ENCODE results near the gene SLC35E1.

Gene SLC35E1

GRCh38 chr19:16618248-16618647, 46.0 kb upstream of the SLC35E1 start:
- H3K27ac ChIP-seq = no peak overlapping the region
- no peaks in the 10 kb centered on the region for H3K27me3 ChIP-seq
- no peak for TF ChIP-seq CTCF (IDR thresholded peaks at IDR 0.05)
- no peak overlapping the region for H3K4me3 ChIP-seq (ENCODE audit: low read depth in 1 of 2, low read length in 1 of 2)
- H3K9me3 ChIP-seq = no peaks in the 10 kb centered on the region
- H3K36me3 ChIP-seq = peaks cover 4% of the 10 kb centered on the region
- peaks cover 39 to 54% of the 10 kb centered on the region in 2 experiments for H3K4me1 ChIP-seq (ENCODE audit: control insufficient read depth in 1 of 2, insufficient read depth in 1 of 2, low read depth in 1 of 2, low read length in 1 of 2)

DNA sequence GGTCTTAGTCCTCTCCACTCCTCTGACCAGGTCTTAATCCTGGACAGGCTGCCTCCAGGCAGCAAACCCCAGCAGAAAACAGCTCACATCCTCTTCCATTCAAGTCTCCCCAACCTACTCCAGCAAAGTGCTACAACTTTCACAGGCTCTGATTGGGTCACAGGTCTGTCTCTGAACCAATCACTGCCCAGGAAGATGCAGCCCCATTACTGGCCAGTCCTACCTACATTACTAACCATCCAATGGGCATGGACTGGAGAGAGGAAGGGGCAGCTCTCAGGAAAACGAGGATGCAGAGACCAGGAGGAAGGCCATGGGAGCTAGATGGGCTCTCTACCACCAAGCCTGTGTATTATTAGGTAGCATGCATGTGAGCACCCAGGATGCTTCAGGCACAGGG, 43.6 kb upstream of the SLC35E1 start:
- H3K27ac ChIP-seq = peak overlapping the region; percentile 4
- no peak overlapping the region for H3K4me3 ChIP-seq (ENCODE audit: low read depth in 1 of 2, low read length in 1 of 2)
- H3K9me3 ChIP-seq = no peaks in the 10 kb centered on the region
- no peaks in the 10 kb centered on the region for H3K27me3 ChIP-seq
- no peak for TF ChIP-seq CTCF (IDR thresholded peaks at IDR 0.05)
- no peaks in the 10 kb centered on the region for H3K36me3 ChIP-seq
- peaks cover 64 to 78% of the 10 kb centered on the region in 2 experiments for H3K4me1 ChIP-seq (ENCODE audit: control insufficient read depth in 1 of 2, insufficient read depth in 1 of 2, low read depth in 1 of 2, low read length in 1 of 2)

DNA sequence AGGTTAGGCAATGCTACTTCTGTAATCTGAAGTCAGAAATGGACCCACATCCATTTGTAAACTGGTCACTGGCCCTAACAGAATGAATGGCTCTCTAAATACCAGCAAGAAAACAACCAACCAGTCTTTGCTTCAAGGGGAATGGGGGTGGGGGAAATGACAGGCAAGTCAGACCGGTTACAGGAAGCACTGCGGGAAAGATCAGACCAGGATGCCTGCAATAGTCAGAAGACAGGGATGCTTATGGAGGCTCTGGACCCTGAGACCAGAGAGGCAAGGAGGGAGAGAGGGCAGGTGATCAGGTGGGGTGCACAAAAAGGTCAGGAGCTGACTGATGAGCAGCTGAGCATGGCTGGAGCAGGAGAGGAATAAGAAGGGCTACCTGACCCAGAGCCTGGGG, 42.7 kb upstream of the SLC35E1 start:
- TF ChIP-seq CTCF (IDR thresholded peaks at IDR 0.05) = no peak

DNA sequence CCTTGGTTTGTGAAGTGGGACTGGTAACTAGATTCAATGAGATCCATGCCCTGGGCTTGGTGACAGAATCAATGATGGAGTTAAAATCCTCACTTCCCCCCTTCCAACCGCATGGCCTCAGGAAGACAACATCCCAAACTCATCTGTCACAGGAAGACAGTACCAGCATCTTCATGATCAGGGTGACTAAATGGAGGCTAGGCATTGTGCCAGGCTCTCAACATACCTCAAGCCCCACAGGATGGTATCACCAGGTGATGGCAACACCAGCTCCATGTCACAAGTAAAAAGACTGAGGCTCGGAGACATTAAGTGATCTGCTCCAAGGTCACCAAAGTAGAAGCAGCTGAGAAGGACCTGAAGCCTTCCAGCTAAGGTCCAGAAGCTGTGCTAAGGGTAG, 41.6 kb upstream of the SLC35E1 start:
- peaks cover 70 to 80% of the 10 kb centered on the region in 2 experiments for H3K4me1 ChIP-seq (ENCODE audit: control insufficient read depth in 1 of 2, insufficient read depth in 1 of 2, low read depth in 1 of 2, low read length in 1 of 2)
- H3K27me3 ChIP-seq = no peaks in the 10 kb centered on the region
- no peak for TF ChIP-seq CTCF (IDR thresholded peaks at IDR 0.05)
- peak overlapping the region; percentile 81 for H3K27ac ChIP-seq
- no peaks in the 10 kb centered on the region for H3K9me3 ChIP-seq
- no peak overlapping the region for H3K4me3 ChIP-seq (ENCODE audit: low read depth in 1 of 2, low read length in 1 of 2)
- H3K36me3 ChIP-seq = no peaks in the 10 kb centered on the region

More for the DNA sequence above, 42.7 kb upstream of the SLC35E1 start:
- Histone ChIP-seq H3K27me3 (no peaks in the 10 kb centered on the region), H3K9me3 (no peaks in the 10 kb centered on the region), H3K36me3 (no peaks in the 10 kb centered on the region), H3K27ac (peak overlapping the region; percentile 50), H3K4me1 (ENCODE audit: control insufficient read depth in 1 of 2, insufficient read depth in 1 of 2, low read depth in 1 of 2, low read length in 1 of 2) (peaks cover 67 to 80% of the 10 kb centered on the region in 2 experiments), H3K4me3 (ENCODE audit: low read depth in 1 of 2, low read length in 1 of 2) (no peak overlapping the region)

GRCh38 chr19:16612636-16613035, 40.4 kb upstream of the SLC35E1 start:
- H3K27ac ChIP-seq = peak overlapping the region; percentile 81
- H3K9me3 ChIP-seq = no peaks in the 10 kb centered on the region
- H3K4me1 ChIP-seq (ENCODE audit: control insufficient read depth in 1 of 2, insufficient read depth in 1 of 2, low read depth in 1 of 2, low read length in 1 of 2) = peaks cover 75 to 82% of the 10 kb centered on the region in 2 experiments
- no peak for TF ChIP-seq CTCF (IDR thresholded peaks at IDR 0.05)
- H3K4me3 ChIP-seq (ENCODE audit: low read depth in 1 of 2, low read length in 1 of 2) = peak overlapping the region in 1 of 2 experiments; percentile 14
- H3K36me3 ChIP-seq = no peaks in the 10 kb centered on the region
- no peaks in the 10 kb centered on the region for H3K27me3 ChIP-seq

- Histone ChIP-seq H3K4me3 (ENCODE audit: low read depth in 1 of 2, low read length in 1 of 2) (no peak overlapping the region), H3K27ac (peak overlapping the region; percentile 81), H3K36me3 (no peaks in the 10 kb centered on the region), H3K4me1 (ENCODE audit: control insufficient read depth in 1 of 2, insufficient read depth in 1 of 2, low read depth in 1 of 2, low read length in 1 of 2) (peaks cover 67 to 71% of the 10 kb centered on the region in 2 experiments), H3K9me3 (no peaks in the 10 kb centered on the region), H3K27me3 (no peaks in the 10 kb centered on the region)
- TF ChIP-seq CTCF (IDR thresholded peaks at IDR 0.05) = no peak
These were observed 38.9 kb upstream of the SLC35E1 start for GRCh38 chr19:16611121-16611520.
